Measurements from ENCODE around the gene IGSF8. TPM values are rescaled to one million over a fixed set of nuclear protein-coding genes. Genes with fewer than 3 reads are reported as not detected.

IGSF8 gene, protein sequence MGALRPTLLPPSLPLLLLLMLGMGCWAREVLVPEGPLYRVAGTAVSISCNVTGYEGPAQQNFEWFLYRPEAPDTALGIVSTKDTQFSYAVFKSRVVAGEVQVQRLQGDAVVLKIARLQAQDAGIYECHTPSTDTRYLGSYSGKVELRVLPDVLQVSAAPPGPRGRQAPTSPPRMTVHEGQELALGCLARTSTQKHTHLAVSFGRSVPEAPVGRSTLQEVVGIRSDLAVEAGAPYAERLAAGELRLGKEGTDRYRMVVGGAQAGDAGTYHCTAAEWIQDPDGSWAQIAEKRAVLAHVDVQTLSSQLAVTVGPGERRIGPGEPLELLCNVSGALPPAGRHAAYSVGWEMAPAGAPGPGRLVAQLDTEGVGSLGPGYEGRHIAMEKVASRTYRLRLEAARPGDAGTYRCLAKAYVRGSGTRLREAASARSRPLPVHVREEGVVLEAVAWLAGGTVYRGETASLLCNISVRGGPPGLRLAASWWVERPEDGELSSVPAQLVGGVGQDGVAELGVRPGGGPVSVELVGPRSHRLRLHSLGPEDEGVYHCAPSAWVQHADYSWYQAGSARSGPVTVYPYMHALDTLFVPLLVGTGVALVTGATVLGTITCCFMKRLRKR
- total RNA-seq (2022; extraction: Qiagen RNA extraction): 6.0 to 10.1 TPM (median 10.0 TPM) in 5 replicates

DNA sequence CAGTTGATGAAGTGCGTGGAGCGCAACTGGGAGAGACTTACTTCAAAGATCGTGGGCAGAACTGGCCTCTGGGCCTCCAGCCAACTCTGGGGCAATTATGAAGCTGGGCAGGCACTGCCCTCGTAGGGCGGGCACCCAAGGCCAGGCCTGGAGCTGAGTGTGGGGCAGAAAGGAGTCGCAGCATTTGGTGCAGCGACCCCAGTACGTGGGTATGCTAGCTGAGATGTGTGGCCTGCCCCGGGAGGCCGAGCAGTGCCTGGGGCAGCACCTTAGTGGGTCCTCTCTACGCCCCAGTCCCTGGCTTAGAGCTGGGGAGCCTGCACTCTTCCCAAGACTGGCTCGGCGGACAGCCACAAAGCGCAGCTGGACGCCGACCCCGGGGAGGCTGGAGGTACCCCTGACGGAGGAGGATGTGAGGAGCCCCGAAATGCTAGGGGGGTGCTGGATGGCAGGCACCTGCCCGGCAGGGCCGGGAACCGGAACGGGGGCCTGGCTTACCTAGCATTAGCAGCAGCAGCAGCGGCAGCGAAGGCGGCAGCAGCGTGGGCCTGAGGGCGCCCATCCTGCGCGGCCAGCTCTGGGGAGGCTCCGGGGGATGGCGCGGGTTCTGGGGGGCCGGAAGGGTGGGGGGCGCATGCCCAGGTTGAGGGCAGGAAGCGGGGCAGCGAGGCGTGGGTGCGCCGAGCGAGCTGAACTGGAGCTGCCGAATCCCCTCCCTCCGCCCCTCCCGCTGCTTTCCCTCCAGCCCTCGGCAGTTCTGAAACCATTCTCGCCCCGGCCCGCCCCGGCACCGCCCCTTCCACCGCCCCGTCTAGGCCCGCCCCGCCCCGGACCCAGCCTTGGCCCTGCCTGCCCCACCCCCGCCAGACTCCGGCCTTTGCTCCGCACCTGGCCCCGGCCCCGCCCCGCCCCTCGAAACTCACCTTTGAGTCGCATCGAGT lies at the start of gene IGSF8:
IGSF8 (minus strand) TSS at position 709 of the 941 bp plus-strand sequence; CDS start at position 562, 147 bp downstream.

GRCh38 chr1:160115545-160116282 lies 17.3 kb upstream of the IGSF8 start, which contains the start of gene ATP1A2:
TSS of gene ATP1A2 (plus strand) at chr1:160115759. CDS start at chr1:160115862, 103 bp downstream.

GRCh38 chr1:160081261-160081936 lies 17.0 kb downstream of the IGSF8 start, which contains the start of gene KCNJ9:
TSS of gene KCNJ9 (plus strand) at chr1:160081538. CDS start at chr1:160084031, 2,493 bp downstream.

GRCh38 chr1:160069460-160070231 lies 28.8 kb downstream of the IGSF8 start, which contains the start of gene KCNJ10:
TSS of gene KCNJ10 (minus strand) at chr1:160070160. CDS start at chr1:160042532, 27,628 bp downstream.

Other genes starting within 250 kb of the IGSF8 start
- gene VSIG8, start 236.0 kb downstream of the IGSF8 start, total RNA-seq (2022; extraction: Qiagen RNA extraction): 0.05 TPM in 2 of 5 replicates, not detected in the others
- 0.61 to 0.79 TPM (median 0.73 TPM) in 5 replicates for gene CFAP45, start 198.5 kb downstream of the IGSF8 start, total RNA-seq (2022; extraction: Qiagen RNA extraction)
- gene TAGLN2, start 173.1 kb downstream of the IGSF8 start, total RNA-seq (2022; extraction: Qiagen RNA extraction): 1,030 to 1,080 TPM (median 1,063 TPM) in 5 replicates
- gene IGSF9, start 153.0 kb downstream of the IGSF8 start, total RNA-seq (2022; extraction: Qiagen RNA extraction): 0.17 to 0.29 TPM (median 0.22 TPM) in 5 replicates
- 0.13 to 0.83 TPM (median 0.40 TPM) in 5 replicates for gene SLAMF9, start 144.4 kb downstream of the IGSF8 start, total RNA-seq (2022; extraction: Qiagen RNA extraction)
- gene PIGM, start 66.6 kb downstream of the IGSF8 start, total RNA-seq (2022; extraction: Qiagen RNA extraction): 4.1 to 4.6 TPM (median 4.4 TPM) in 5 replicates
- gene KCNJ10, start 28.5 kb downstream of the IGSF8 start, total RNA-seq (2022; extraction: Qiagen RNA extraction): 0.09 TPM in 1 of 5 replicates, not detected in the others
- 0.02 TPM in 1 of 5 replicates, not detected in the others for gene KCNJ9, start 17.1 kb downstream of the IGSF8 start, total RNA-seq (2022; extraction: Qiagen RNA extraction)
- 0.03 to 0.20 TPM (median 0.07 TPM) in 4 of 5 replicates, not detected in the other for gene ATP1A2, start 17.1 kb upstream of the IGSF8 start, total RNA-seq (2022; extraction: Qiagen RNA extraction)
- not detected in 5 replicates for gene ATP1A4, start 53.0 kb upstream of the IGSF8 start, total RNA-seq (2022; extraction: Qiagen RNA extraction)
- not detected in 5 replicates for gene CASQ1, start 92.0 kb upstream of the IGSF8 start, total RNA-seq (2022; extraction: Qiagen RNA extraction)
- gene PEA15, start 106.8 kb upstream of the IGSF8 start, total RNA-seq (2022; extraction: Qiagen RNA extraction): 180 to 213 TPM (median 195 TPM) in 5 replicates
- 44.4 to 56.1 TPM (median 53.8 TPM) in 5 replicates for gene DCAF8, start 163.9 kb upstream of the IGSF8 start, total RNA-seq (2022; extraction: Qiagen RNA extraction)
- gene PEX19, start 186.5 kb upstream of the IGSF8 start, total RNA-seq (2022; extraction: Qiagen RNA extraction): 20.8 to 27.6 TPM (median 23.3 TPM) in 5 replicates
- 79.1 to 100 TPM (median 84.0 TPM) in 5 replicates for gene COPA, start 244.6 kb upstream of the IGSF8 start, total RNA-seq (2022; extraction: Qiagen RNA extraction)
- gene NCSTN, start 244.8 kb upstream of the IGSF8 start, total RNA-seq (2022; extraction: Qiagen RNA extraction): 40.9 to 48.5 TPM (median 47.4 TPM) in 5 replicates

All from A549 treated with CORT108297 at 1 μM for 4 hours (cell line).